Astrocyte of the cerebellum (primary cell): ENCODE data around the gene COX6A1.

ENCODE experiments used
- DNase-seq: peaks from one replicate; pipeline ENCODE4 v3.0.0-alpha.2; 2011; ENCODE audit warnings: low read depth
- H3K4me3 ChIP-seq: 2 replicates; pipeline ENCODE4 v1.5.1; 2011; ENCODE audit warnings: mild to moderate bottlenecking, low read depth, low read length, moderate library complexity
- in situ Hi-C: cut with HindIII; loops from 2 replicates; pipeline ENCODE4 v1.10.0; 2017; ENCODE audit warnings: low sequenced_read_pairs
- TF ChIP-seq, protein P1 (sequence below): IDR thresholded peaks from 2 replicates; pipeline ENCODE4 v1.5.1; 2012; ENCODE audit warnings: low read length, low read depth, moderate library complexity, mild to moderate bottlenecking; ENCODE audit errors: missing control alignments

COX6A1 gene

DNA sequence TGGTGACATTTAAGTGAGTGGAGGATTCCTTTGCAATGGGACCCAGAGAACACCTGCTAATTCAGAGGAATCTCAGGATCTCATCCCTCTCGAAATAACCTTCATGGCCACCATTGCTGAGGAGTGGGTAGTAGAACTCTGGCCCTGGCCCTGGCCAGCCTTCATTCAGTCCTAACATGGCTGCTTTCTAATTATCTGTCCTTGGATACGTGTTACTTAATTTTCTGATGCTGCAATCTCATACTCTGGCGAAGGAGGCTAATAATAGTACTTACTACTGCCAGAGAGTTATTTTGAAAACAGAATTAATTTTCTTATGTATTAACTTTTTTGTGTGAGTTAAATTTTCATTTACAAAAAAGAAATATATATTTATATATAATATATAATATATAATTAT lies 12.1 kb upstream of the COX6A1 start:
- TF ChIP-seq, protein P1, sequence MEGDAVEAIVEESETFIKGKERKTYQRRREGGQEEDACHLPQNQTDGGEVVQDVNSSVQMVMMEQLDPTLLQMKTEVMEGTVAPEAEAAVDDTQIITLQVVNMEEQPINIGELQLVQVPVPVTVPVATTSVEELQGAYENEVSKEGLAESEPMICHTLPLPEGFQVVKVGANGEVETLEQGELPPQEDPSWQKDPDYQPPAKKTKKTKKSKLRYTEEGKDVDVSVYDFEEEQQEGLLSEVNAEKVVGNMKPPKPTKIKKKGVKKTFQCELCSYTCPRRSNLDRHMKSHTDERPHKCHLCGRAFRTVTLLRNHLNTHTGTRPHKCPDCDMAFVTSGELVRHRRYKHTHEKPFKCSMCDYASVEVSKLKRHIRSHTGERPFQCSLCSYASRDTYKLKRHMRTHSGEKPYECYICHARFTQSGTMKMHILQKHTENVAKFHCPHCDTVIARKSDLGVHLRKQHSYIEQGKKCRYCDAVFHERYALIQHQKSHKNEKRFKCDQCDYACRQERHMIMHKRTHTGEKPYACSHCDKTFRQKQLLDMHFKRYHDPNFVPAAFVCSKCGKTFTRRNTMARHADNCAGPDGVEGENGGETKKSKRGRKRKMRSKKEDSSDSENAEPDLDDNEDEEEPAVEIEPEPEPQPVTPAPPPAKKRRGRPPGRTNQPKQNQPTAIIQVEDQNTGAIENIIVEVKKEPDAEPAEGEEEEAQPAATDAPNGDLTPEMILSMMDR: no peak
- H3K4me3 ChIP-seq: no peak overlapping the region
- no peak for DNase-seq
- in situ Hi-C loops: no loop called here

DNA sequence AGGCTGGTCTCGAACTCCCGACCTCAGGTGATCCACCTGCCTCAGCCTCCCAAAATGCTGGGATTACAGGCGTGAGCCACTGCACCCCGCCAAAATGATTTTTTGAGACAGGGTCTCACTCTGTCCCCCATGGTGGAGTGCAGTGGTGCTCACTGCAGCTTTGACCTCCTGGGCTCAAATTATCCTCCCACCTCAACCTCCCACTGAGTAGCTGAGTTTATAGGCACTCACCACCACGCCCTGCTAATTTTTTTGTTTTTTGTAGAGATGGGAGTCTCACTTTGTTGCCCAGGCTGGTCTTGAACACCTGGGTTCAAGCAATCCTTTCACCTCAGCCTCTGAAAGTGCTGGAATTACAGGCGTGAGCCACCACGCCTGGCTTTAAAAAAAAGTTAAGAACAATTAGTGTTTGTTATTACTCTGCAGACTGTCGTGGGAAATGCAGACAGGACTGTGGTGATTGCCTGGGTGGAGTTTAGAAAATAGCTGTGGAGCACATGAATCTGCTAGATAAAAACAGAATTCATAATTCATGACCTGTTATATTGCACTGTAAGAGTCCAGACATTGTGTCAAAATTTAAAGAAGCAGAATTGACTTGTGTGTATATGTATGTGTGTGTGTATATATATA lies 9.2 kb upstream of the COX6A1 start:
- no peak overlapping the region for H3K4me3 ChIP-seq
- in situ Hi-C loops: no loop called here
- TF ChIP-seq, protein P1: no peak
- no peak for DNase-seq

DNA sequence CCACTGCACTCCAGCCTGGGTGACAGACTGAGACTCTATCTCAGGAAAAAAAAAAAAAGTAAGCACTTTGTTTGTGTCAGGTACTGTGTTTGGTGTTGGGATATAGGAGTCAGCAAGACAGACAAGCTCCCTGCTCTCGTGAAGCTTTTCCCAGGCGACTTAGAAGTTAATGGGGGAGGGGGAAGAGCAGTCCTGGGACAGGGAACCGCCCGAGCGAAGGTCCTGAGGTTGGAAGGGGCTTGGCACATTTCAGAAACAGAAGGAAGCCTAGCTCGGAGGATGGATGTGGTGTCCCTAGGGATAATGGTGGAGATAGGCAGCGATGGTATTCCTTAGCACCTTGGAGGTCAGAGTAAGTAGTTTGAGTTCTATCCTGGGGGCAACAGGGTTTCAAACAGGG lies 8.5 kb upstream of the COX6A1 start:
- no peak for DNase-seq
- TF ChIP-seq, protein P1: no peak
- in situ Hi-C loops: no loop called here
- no peak overlapping the region for H3K4me3 ChIP-seq

DNA sequence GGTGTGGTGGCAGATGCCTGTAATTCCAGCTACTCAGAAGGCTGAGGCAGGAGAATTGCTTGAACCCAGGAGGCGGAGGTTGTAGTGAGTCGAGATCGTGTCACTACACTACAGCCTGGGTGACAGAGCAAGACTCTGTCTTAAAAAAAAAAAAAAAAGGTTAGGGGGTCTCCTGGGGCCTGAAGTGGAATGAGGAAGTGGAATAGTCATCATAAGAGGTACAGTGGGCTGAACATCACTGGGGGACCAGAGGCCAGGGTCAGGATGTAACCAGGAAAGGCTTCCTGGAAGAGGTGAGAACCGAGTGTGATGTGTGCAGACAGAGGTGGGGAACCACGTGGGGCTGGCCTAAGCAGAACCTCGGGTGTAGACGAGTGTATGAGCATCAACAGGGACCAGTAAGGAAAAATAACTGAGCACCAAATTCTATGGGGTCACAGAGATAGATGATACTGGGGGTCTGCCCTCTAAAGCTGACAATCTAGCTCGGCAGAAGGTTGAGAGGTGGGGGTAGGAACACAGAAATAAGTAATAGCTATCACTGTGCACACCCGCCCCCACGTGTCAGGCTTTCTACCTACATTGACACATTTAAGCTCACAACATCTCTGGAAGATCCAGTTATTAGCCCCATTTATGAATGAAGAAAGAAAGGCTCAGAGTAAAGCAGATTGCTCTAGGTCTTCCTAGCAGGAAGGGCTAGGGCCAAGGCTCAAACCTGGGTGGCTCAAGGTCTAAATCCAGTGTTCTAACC lies 5.0 kb upstream of the COX6A1 start:
- no peak overlapping the region for H3K4me3 ChIP-seq
- no peak for DNase-seq
- in situ Hi-C loops: no loop called here
- TF ChIP-seq, protein P1: no peak

DNA sequence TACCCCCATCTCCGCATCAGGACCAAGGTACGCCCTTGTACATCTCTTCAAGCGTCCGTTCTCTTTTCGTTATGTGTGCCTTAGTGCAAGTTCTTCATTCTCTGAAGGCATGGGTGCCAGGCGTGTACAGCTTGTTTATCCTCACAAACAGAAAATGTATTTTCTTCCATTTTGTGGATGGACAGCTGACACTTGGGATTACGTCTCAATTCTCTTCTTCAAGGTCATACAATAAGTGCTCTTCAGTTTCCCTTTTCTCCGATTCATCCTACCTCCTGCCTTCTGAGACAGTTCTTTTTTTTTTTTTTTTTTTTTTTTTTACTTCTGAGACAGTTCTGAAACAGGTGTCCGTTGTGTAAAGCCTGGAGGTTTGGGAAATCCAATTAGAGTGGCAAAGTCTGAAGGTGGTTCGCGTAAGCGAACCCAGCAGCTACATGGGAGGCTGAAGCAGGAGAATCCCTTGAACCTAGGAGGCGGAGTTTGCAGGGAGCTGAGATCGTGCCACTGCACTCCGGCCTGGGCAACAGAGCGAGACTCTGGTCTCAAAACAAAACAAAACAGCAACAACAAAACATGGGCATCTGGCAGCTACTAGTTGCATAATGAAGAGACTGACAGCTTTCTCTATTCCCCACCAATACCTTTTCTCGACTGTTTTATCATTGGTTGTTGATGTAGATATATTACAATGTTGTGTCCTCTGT lies 734 bp downstream of the COX6A1 start:
- peak overlapping the region; percentile 66 for H3K4me3 ChIP-seq
- in situ Hi-C loops: no loop called here
- no peak for DNase-seq
- TF ChIP-seq, protein P1: no peak

DNA sequence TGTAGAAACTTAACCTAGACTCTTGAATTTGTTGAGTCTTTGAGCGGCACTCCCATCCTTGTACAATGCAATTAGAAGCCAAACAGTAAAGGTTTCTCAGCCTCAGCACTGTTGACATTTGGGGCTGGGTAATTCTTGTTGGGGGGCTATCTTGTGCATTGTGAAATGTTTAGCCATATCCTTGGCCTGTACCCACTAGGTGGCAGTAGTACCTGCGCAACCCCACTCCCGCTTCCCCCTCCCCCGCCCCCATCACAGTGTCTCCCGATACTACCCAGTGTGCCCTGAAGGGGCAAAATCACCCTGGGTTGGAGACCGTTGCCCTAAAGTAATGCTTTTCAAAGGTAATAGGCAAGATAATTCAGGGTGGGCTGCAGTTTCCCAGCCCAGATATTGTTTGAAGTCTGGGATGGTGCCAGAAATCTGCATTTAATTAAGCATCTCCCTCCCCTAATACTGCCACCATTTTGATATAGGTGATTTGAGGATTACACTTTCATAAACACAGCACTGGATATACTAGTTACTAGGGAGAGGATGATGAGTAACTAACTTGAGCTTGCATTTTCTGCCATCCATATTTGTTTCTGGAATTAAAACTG lies 1.8 kb downstream of the COX6A1 start:
- TF ChIP-seq, protein P1: peak; percentile 60
- DNase-seq: peak; percentile 29
- in situ Hi-C loops: no loop called here
- H3K4me3 ChIP-seq: no peak overlapping the region
